HepG2 (cell line): ENCODE results near the gene TADA3. TPM values are rescaled to one million over a fixed set of nuclear protein-coding genes. Genes with fewer than 3 reads are reported as not detected.

Experiments
- CCDC6 ChIP-seq: sonication (generic); formaldehyde crosslinking; IDR thresholded peaks from 2 replicates; pipeline ENCODE4 v1.8.1; 2022; ENCODE audit warnings: mild to moderate bottlenecking, missing genetic modification reagents, moderate library complexity
- HBP1 ChIP-seq: IDR thresholded peaks from 2 replicates; pipeline ENCODE4 v1.6.1; 2016; ENCODE audit warnings: low read depth, control low read depth
- MYC ChIP-seq: sonication (generic); formaldehyde crosslinking; IDR thresholded peaks from 2 replicates; pipeline ENCODE4 v1.9.0; 2021; ENCODE audit warnings: missing genetic modification reagents, borderline replicate concordance
- POGK ChIP-seq: sonication (generic); formaldehyde crosslinking; conservative IDR thresholded peaks from 2 replicates; pipeline ENCODE4 v1.8.0; 2022; ENCODE audit warnings: mild to moderate bottlenecking, moderate library complexity, missing genetic modification reagents
- RXRA ChIP-seq: sonication (generic); formaldehyde crosslinking; IDR thresholded peaks from 2 replicates; pipeline ENCODE4 v1.5.1; 2020; ENCODE audit warnings: missing genetic modification reagents
- TRAFD1 ChIP-seq: sonication (generic); formaldehyde crosslinking; IDR thresholded peaks from 2 replicates; pipeline ENCODE4 v1.5.1; 2020; ENCODE audit warnings: missing genetic modification reagents, mild to moderate bottlenecking, borderline replicate concordance
- ZBTB1 ChIP-seq: sonication (generic); formaldehyde crosslinking; IDR thresholded peaks from 2 replicates; pipeline ENCODE4 v1.4.0; 2020; ENCODE audit warnings: missing genetic modification reagents, borderline replicate concordance
- ZNF407 ChIP-seq: sonication (generic); formaldehyde crosslinking; IDR thresholded peaks from one replicate; pipeline ENCODE4 v1.5.1; 2020; ENCODE audit warnings: mild to moderate bottlenecking, missing genetic modification reagents; ENCODE audit errors: not compliant biosample characterization
- ZNF652 ChIP-seq: IDR thresholded peaks from 2 replicates; pipeline ENCODE4 v1.6.1; 2016; ENCODE audit warnings: low read depth, borderline replicate concordance
- polyA plus RNA-seq, 8 experiments: library from polyadenylated mRNA; depleted of rRNA in 3 of 8; stranded (reverse) in 7 of 8; unstranded in 1 of 8; fragments of >200 nt; fragmentation: Illumina TruSeq in 4 of 8; extraction: Trizol in 4 of 8; gene quantifications; 2 replicates each; pipeline versions ENCODE4 v1.2.1 to v1.2.3, GENCODE V29; 2011 to 2016; ENCODE audit warnings: low read depth in 4 of 8, missing spikeins in 1 of 8, mixed read lengths in 1 of 8; ENCODE audit not compliant: insufficient read depth in 1 of 8
- total RNA-seq, 5 experiments: library from RNA; depleted of rRNA; stranded (reverse); fragments of >200 nt; fragmentation: Illumina TruSeq; extraction: Trizol; gene quantifications; 2 replicates each; pipeline ENCODE4 v1.2.3, GENCODE V29; 2016; ENCODE audit warnings: low read depth in 1 of 5
- TF ChIP-seq, protein P1 (sequence below): sonication (generic); formaldehyde crosslinking; IDR thresholded peaks from 2 replicates; pipeline ENCODE4 v1.9.0; 2021; ENCODE audit warnings: missing genetic modification reagents, borderline replicate concordance

TADA3 gene
- total and polyA plus RNA-seq, 2 of the 13 experiments (the other 11 are each of a cell fraction or from before 2014, with no cell fraction given), result 32.1 to 37.1 TPM

DNA sequence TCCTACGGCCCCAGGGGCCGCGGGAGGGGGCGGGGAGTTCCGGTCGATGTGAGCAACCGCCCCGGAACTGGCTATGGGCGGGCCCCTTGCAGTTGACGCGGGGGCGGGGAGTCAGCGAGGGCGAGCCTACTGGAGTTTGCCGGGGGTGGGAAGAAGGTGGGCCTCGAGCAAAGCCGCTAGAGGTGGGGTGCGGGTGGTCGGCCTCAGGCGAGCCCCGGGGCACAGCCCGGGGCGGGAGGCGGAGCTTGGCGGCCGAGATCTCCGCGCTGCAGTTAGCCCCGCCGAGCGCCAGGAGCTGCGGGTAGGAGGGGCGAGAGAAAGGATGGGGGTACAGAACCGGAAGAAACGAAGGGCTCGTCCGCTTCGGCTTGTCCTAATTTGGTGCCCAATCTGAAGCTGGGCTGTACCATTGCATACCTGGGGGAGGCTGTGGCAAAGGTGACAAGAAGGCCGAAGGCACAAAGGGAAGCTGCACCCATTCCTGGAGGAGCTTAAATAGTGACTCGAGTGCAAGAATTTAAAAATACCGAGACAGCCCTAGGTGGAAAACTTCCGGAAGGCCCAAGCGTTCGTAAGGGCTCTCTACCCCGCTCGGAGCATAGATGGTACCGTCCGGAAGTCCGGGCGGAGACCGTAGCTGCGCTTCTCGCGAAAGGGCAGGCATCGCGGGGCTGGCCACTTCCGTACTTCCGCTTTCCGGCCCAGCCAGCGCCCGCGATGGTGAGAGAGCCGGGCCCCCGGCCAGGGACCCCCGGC is at the start of gene TADA3, which contains the start of gene ARPC4 (continued):
- TF ChIP-seq, protein P1, sequence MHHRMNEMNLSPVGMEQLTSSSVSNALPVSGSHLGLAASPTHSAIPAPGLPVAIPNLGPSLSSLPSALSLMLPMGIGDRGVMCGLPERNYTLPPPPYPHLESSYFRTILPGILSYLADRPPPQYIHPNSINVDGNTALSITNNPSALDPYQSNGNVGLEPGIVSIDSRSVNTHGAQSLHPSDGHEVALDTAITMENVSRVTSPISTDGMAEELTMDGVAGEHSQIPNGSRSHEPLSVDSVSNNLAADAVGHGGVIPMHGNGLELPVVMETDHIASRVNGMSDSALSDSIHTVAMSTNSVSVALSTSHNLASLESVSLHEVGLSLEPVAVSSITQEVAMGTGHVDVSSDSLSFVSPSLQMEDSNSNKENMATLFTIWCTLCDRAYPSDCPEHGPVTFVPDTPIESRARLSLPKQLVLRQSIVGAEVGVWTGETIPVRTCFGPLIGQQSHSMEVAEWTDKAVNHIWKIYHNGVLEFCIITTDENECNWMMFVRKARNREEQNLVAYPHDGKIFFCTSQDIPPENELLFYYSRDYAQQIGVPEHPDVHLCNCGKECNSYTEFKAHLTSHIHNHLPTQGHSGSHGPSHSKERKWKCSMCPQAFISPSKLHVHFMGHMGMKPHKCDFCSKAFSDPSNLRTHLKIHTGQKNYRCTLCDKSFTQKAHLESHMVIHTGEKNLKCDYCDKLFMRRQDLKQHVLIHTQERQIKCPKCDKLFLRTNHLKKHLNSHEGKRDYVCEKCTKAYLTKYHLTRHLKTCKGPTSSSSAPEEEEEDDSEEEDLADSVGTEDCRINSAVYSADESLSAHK (CRISPR knock-in tag), result no peak
- no peak for TF ChIP-seq TRAFD1 (CRISPR knock-in tag)
- TF ChIP-seq ZBTB1 (CRISPR knock-in tag), result no peak
- peak; percentile 60 for TF ChIP-seq RXRA (CRISPR knock-in tag)
- peak; percentile 68; the same call in 1 of the 2 replicates for TF ChIP-seq HBP1 (CRISPR knock-in tag)
- no peak for TF ChIP-seq ZNF407 (CRISPR knock-in tag)
- TF ChIP-seq CCDC6 (CRISPR knock-in tag), result no peak
- TF ChIP-seq ZNF652 (CRISPR knock-in tag), result no peak
- TF ChIP-seq POGK (CRISPR knock-in tag), result no peak; the same call in 1 of the 2 replicates
- peak; percentile 60; the same call in 1 of the 2 replicates for TF ChIP-seq MYC (CRISPR knock-in tag)
